WTC11 (cell line): Measurements from ENCODE around the gene TRAF3IP3. TPM values are rescaled to one million over a fixed set of nuclear protein-coding genes. Genes with fewer than 3 reads are reported as not detected.

Experiments used
- ATAC-seq: fragments of 200-7000 bp; cut with Tn5 transposase; 2 replicates; pipeline ENCODE4 v1.10.0; 2021; ENCODE audit warnings: mild to moderate bottlenecking, moderate library complexity
- CTCF ChIA-PET: fragments of 300-600 bp; sonication (Branson Sonifier 250); formaldehyde crosslinking; loops from one replicate; lab custom pipeline; 2021; ENCODE audit warnings: antibody characterized with exemption; lab: Charles Lee
- POLR2A ChIA-PET: fragments of 350-600 bp; sonication (Branson Sonifier 250); formaldehyde crosslinking; loops from one replicate; lab custom pipeline; 2021; ENCODE audit warnings: antibody characterized with exemption; lab: Charles Lee
- DNase-seq: peaks from one replicate; pipeline ENCODE4 v3.0.0; 2021; ENCODE audit warnings: low spot score
- H3K27ac Mint-ChIP-seq: 2 replicates; pipeline ENCODE4 v1.8.0; 2021; ENCODE audit warnings: mixed read lengths
- H3K27me3 Mint-ChIP-seq: 2 replicates; pipeline ENCODE4 v1.8.0; 2021; ENCODE audit warnings: low read depth, mild to moderate bottlenecking, moderate library complexity, mixed read lengths
- H3K36me3 Mint-ChIP-seq: 2 replicates; pipeline ENCODE4 v1.8.0; 2021; ENCODE audit warnings: mixed read lengths
- H3K4me1 Mint-ChIP-seq: 2 replicates; pipeline ENCODE4 v1.8.0; 2022; ENCODE audit warnings: mixed read lengths
- H3K4me3 Mint-ChIP-seq: 2 replicates; pipeline ENCODE4 v1.8.0; 2021; ENCODE audit warnings: mild to moderate bottlenecking, moderate library complexity, mixed read lengths
- H3K9me3 Mint-ChIP-seq: 2 replicates; pipeline ENCODE4 v1.8.0; 2021; ENCODE audit warnings: mixed read lengths
- ATF1 ChIP-seq: sonication (generic); formaldehyde crosslinking; IDR thresholded peaks from 2 replicates; pipeline ENCODE4 v1.8.1; 2023; ENCODE audit warnings: mild to moderate bottlenecking, moderate library complexity, missing genetic modification reagents
- ESRRA ChIP-seq: sonication (generic); formaldehyde crosslinking; IDR thresholded peaks from 2 replicates; pipeline ENCODE4 v1.8.1; 2022; ENCODE audit warnings: mild to moderate bottlenecking, missing genetic modification reagents, borderline replicate concordance
- JAZF1 ChIP-seq: fragments of 250-450 bp; sonication (Bioruptor Pico); IDR thresholded peaks from 2 replicates; pipeline ENCODE4 v1.9.0; 2021; ENCODE audit warnings: moderate library complexity, mild to moderate bottlenecking, inconsistent platforms
- MXD4 ChIP-seq: fragments of 250-450 bp; sonication (Bioruptor Pico); IDR thresholded peaks from 2 replicates; pipeline ENCODE4 v1.8.0; 2021; ENCODE audit warnings: mild to moderate bottlenecking, moderate library complexity, borderline replicate concordance
- NFATC4 ChIP-seq: fragments of 250-450 bp; sonication (Bioruptor Pico); IDR thresholded peaks from 2 replicates; pipeline ENCODE4 v1.9.0; 2021; ENCODE audit warnings: mild to moderate bottlenecking
- NFYB ChIP-seq: sonication (generic); formaldehyde crosslinking; conservative IDR thresholded peaks from 2 replicates; pipeline ENCODE4 v1.8.0; 2022; ENCODE audit warnings: low read depth, missing genetic modification reagents
- NR1H2 ChIP-seq: sonication (generic); formaldehyde crosslinking; IDR thresholded peaks from 2 replicates; pipeline ENCODE4 v1.9.0; 2021; ENCODE audit warnings: mild to moderate bottlenecking, moderate library complexity, missing genetic modification reagents
- NR3C1 ChIP-seq: sonication (generic); formaldehyde crosslinking; conservative IDR thresholded peaks from 2 replicates; pipeline ENCODE4 v1.8.1; 2023; ENCODE audit warnings: low read depth, mild to moderate bottlenecking, missing genetic modification reagents
- SP1 ChIP-seq: sonication (generic); formaldehyde crosslinking; conservative IDR thresholded peaks from 2 replicates; pipeline ENCODE4 v1.8.1; 2022; ENCODE audit warnings: missing genetic modification reagents
- ZNF138 ChIP-seq: sonication (generic); formaldehyde crosslinking; conservative IDR thresholded peaks from 2 replicates; pipeline ENCODE4 v1.8.1; 2022; ENCODE audit warnings: mild to moderate bottlenecking, moderate library complexity, missing genetic modification reagents
- ZNF219 ChIP-seq: sonication (generic); formaldehyde crosslinking; IDR thresholded peaks from 2 replicates; pipeline ENCODE4 v1.8.0; 2023; ENCODE audit warnings: missing genetic modification reagents, mild to moderate bottlenecking, borderline replicate concordance
- ZNF263 ChIP-seq: sonication (generic); formaldehyde crosslinking; IDR thresholded peaks from 2 replicates; pipeline ENCODE4 v1.8.1; 2022; ENCODE audit warnings: low read depth, mild to moderate bottlenecking, moderate library complexity, missing genetic modification reagents
- total RNA-seq: library from RNA; stranded (reverse); gene quantifications from 3 replicates; pipeline ENCODE4 v1.2.3, GENCODE V29; 2021
- TF ChIP-seq, protein P1 (sequence below): sonication (generic); formaldehyde crosslinking; IDR thresholded peaks from 2 replicates; pipeline ENCODE4 v1.8.1; 2023; ENCODE audit warnings: mild to moderate bottlenecking, missing genetic modification reagents, borderline replicate concordance
- TF ChIP-seq, protein P2 (sequence below): sonication (generic); formaldehyde crosslinking; IDR thresholded peaks from 2 replicates; pipeline ENCODE4 v1.8.1; 2023; ENCODE audit warnings: mild to moderate bottlenecking, missing genetic modification reagents
- TF ChIP-seq, protein P3 (sequence below): sonication (generic); formaldehyde crosslinking; IDR thresholded peaks from 2 replicates; pipeline ENCODE4 v1.8.1; 2022; ENCODE audit warnings: low read depth, missing genetic modification reagents, borderline replicate concordance
- TF ChIP-seq, protein P4 (sequence below): sonication (generic); formaldehyde crosslinking; IDR thresholded peaks from 2 replicates; pipeline ENCODE4 v1.8.1; 2022; ENCODE audit warnings: mild to moderate bottlenecking, missing genetic modification reagents, moderate library complexity, borderline replicate concordance

The TRAF3IP3 gene
- total RNA-seq, 1 experiment from 2014 or later, result 0.74 TPM

DNA sequence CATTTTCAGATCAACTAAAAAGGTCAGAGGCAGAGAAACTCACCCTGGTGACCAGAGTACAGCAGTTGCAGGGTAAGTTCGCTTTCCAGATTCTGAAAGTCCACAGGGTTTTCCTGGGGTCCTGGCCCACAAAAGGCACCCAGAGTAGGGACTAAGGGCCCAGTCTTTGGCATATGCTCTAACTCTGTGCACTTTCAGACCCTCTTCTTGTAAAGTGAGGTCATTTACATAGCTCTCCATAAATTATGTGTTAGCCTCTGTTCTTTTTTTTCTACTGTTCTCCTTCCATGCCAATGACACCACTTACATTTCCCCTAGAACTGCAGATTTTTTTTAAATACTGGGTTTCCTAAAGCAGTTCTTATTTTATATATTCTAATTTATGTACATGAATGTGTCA, 22.2 kb downstream of the TRAF3IP3 start:
- Mint-ChIP-seq H3K9me3 (no peaks in the 10 kb centered on the region), H3K27me3 (peaks cover 4% of the 10 kb centered on the region), H3K4me3 (no peak overlapping the region), H3K27ac (no peak overlapping the region), H3K36me3 (no peaks in the 10 kb centered on the region; the same call in 1 of the 2 replicates), H3K4me1 (no peaks in the 10 kb centered on the region)
- TF ChIP-seq ZNF219 (CRISPR knock-in tag) (no peak), ESRRA (no peak), NR3C1 (no peak), SP1 (no peak), JAZF1 (CRISPR knock-in tag) (no peak), NFATC4 (no peak), MXD4 (no peak), ATF1 (CRISPR knock-in tag) (no peak), ZNF263 (CRISPR knock-in tag) (no peak), ZNF138 (CRISPR knock-in tag) (no peak)
- TF ChIP-seq, protein P1, sequence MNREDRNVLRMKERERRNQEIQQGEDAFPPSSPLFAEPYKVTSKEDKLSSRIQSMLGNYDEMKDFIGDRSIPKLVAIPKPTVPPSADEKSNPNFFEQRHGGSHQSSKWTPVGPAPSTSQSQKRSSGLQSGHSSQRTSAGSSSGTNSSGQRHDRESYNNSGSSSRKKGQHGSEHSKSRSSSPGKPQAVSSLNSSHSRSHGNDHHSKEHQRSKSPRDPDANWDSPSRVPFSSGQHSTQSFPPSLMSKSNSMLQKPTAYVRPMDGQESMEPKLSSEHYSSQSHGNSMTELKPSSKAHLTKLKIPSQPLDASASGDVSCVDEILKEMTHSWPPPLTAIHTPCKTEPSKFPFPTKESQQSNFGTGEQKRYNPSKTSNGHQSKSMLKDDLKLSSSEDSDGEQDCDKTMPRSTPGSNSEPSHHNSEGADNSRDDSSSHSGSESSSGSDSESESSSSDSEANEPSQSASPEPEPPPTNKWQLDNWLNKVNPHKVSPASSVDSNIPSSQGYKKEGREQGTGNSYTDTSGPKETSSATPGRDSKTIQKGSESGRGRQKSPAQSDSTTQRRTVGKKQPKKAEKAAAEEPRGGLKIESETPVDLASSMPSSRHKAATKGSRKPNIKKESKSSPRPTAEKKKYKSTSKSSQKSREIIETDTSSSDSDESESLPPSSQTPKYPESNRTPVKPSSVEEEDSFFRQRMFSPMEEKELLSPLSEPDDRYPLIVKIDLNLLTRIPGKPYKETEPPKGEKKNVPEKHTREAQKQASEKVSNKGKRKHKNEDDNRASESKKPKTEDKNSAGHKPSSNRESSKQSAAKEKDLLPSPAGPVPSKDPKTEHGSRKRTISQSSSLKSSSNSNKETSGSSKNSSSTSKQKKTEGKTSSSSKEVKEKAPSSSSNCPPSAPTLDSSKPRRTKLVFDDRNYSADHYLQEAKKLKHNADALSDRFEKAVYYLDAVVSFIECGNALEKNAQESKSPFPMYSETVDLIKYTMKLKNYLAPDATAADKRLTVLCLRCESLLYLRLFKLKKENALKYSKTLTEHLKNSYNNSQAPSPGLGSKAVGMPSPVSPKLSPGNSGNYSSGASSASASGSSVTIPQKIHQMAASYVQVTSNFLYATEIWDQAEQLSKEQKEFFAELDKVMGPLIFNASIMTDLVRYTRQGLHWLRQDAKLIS (CRISPR knock-in tag), result no peak
- TF ChIP-seq, protein P2, sequence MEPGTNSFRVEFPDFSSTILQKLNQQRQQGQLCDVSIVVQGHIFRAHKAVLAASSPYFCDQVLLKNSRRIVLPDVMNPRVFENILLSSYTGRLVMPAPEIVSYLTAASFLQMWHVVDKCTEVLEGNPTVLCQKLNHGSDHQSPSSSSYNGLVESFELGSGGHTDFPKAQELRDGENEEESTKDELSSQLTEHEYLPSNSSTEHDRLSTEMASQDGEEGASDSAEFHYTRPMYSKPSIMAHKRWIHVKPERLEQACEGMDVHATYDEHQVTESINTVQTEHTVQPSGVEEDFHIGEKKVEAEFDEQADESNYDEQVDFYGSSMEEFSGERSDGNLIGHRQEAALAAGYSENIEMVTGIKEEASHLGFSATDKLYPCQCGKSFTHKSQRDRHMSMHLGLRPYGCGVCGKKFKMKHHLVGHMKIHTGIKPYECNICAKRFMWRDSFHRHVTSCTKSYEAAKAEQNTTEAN, result no peak
- TF ChIP-seq, protein P3, sequence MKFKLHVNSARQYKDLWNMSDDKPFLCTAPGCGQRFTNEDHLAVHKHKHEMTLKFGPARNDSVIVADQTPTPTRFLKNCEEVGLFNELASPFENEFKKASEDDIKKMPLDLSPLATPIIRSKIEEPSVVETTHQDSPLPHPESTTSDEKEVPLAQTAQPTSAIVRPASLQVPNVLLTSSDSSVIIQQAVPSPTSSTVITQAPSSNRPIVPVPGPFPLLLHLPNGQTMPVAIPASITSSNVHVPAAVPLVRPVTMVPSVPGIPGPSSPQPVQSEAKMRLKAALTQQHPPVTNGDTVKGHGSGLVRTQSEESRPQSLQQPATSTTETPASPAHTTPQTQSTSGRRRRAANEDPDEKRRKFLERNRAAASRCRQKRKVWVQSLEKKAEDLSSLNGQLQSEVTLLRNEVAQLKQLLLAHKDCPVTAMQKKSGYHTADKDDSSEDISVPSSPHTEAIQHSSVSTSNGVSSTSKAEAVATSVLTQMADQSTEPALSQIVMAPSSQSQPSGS (CRISPR knock-in tag), result no peak
- TF ChIP-seq, protein P4, sequence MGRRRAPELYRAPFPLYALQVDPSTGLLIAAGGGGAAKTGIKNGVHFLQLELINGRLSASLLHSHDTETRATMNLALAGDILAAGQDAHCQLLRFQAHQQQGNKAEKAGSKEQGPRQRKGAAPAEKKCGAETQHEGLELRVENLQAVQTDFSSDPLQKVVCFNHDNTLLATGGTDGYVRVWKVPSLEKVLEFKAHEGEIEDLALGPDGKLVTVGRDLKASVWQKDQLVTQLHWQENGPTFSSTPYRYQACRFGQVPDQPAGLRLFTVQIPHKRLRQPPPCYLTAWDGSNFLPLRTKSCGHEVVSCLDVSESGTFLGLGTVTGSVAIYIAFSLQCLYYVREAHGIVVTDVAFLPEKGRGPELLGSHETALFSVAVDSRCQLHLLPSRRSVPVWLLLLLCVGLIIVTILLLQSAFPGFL (CRISPR knock-in tag), result no peak
- ATAC-seq (no peak), DNase-seq (no peak)
- POLR2A ChIA-PET, result no interaction called here
- CTCF ChIA-PET, result interaction anchor here (1.7 kb wide), 1 partner anchor 30 kb away, joined by 5 read pairs; no protein-coding TSS in a partner anchor

DNA sequence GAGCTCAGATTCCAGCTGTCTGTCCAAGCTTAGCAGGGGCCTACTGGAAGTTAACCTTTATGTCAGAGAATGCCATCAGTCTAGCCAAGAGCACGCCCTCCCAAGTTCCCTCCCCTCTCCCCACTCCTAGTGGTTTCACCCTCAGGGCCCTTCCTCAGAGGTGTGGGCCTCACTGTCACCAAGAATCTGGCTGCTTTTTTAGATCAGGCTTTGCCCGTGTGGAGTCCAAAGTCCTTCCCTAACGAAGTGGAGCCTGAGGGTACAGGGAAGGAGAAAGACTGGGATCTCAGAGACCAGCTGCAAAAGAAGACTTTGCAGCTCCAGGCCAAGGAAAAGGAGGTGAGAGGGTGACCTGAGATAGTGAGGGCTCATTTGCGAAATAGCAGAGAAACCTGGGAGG, 24.4 kb downstream of the TRAF3IP3 start:
- no peak for ATAC-seq
- peaks cover 6% of the 10 kb centered on the region for H3K9me3 Mint-ChIP-seq
- no peak overlapping the region for H3K4me3 Mint-ChIP-seq
- H3K36me3 Mint-ChIP-seq, result no peaks in the 10 kb centered on the region; the same call in 1 of the 2 replicates
- ChIA-PET CTCF (no interaction called here), POLR2A (no interaction called here)
- no peak for TF ChIP-seq ZNF138 (CRISPR knock-in tag)
- TF ChIP-seq ATF1 (CRISPR knock-in tag), result no peak
- TF ChIP-seq NR3C1, result no peak
- 0 out of 2 replicates have a peak, but pooled peaks cover under 1% of the 10 kb centered on the region for H3K27me3 Mint-ChIP-seq
- DNase-seq, result no peak
- no peak overlapping the region for H3K27ac Mint-ChIP-seq
- H3K4me1 Mint-ChIP-seq, result peaks cover 15% of the 10 kb centered on the region; the same call in 1 of the 2 replicates

DNA sequence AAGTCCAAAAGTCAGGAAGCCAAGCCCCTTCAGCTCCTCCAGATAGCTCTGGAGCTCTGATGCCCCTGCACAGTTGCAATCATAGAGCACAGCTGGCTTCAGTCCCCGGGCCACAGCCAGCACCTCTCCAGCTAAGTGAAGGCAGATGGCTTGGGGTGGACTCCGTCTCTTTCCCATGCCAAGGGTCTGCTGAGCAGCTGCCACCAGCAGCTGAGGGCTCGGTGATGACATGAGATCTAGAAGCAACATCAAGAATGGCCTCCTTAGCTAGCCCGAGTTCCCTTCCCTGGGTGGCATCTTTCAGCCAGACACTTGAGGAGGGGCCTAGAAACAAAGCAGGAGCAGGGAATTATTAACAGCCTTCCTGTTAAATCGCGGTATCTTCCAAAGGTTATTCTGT, 27.5 kb downstream of the TRAF3IP3 start:
- CTCF ChIA-PET, result interaction anchor here (1.0 to 1.2 kb wide), 2 partner anchors 35 to 37 kb away, joined by 3 to 4 read pairs; no protein-coding TSS in a partner anchor
- Mint-ChIP-seq H3K27ac (no peak overlapping the region), H3K9me3 (peaks cover 7% of the 10 kb centered on the region)

More for the DNA sequence above, 27.5 kb downstream of the TRAF3IP3 start:
- peaks cover 6% of the 10 kb centered on the region for H3K27me3 Mint-ChIP-seq
- no peak for TF ChIP-seq JAZF1 (CRISPR knock-in tag)
- no peak for TF ChIP-seq NR1H2 (CRISPR knock-in tag)
- no peak for TF ChIP-seq NFYB (CRISPR knock-in tag)
- TF ChIP-seq ESRRA, result no peak
- TF ChIP-seq, all 79 proteins: peak for 0
- Mint-ChIP-seq H3K4me3 (peak overlapping the region; percentile 96), H3K4me1 (peaks cover 15% of the 10 kb centered on the region; the same call in 1 of the 2 replicates), H3K36me3 (peaks cover 6% of the 10 kb centered on the region)
- no peak for DNase-seq
- POLR2A ChIA-PET, result interaction anchor here (1.6 kb wide), 2 partner anchors 22 to 40 kb away, joined by 5 to 10 read pairs; partner anchors contain the start of gene IRF6
- no peak for ATAC-seq
